Parathyroid adenoma (tissue), 2 donors: ENCODE data around the gene TRIM77.
"Not testable (repeated sequence)": the region's sequence is repeated elsewhere in the genome, so short reads cannot be mapped to it uniquely, and the experiment has no call there.

Source experiments
- H2AFZ ChIP-seq: fragments of 300-600 bp; sonication (generic); one replicate; pipeline ENCODE4 v1.7.0; 2017; ENCODE audit warnings: antibody characterized with exemption, mild to moderate bottlenecking
- H3K27ac ChIP-seq: fragments of 300-600 bp; sonication (generic); one replicate; pipeline ENCODE4 v1.7.0; 2017
- H3K27me3 ChIP-seq: fragments of 300-600 bp; sonication (generic); one replicate; pipeline ENCODE4 v1.7.0; 2017; ENCODE audit warnings: low read length; ENCODE audit not compliant: control insufficient read depth, insufficient read depth
- H3K36me3 ChIP-seq: fragments of 300-600 bp; sonication (generic); one replicate; pipeline ENCODE4 v1.7.0; 2017; ENCODE audit warnings: low read length; ENCODE audit not compliant: control insufficient read depth, insufficient read depth
- H3K4me1 ChIP-seq: fragments of 300-600 bp; sonication (generic); one replicate; pipeline ENCODE4 v1.7.0; 2017; ENCODE audit warnings: control low read depth
- H3K4me2 ChIP-seq: fragments of 300-600 bp; sonication (generic); one replicate; pipeline ENCODE4 v1.7.0; 2017; ENCODE audit warnings: low read length
- H3K4me3 ChIP-seq: fragments of 300-600 bp; sonication (generic); one replicate; pipeline ENCODE4 v1.7.0; 2017; ENCODE audit warnings: low read depth, low read length
- H3K79me2 ChIP-seq: fragments of 300-600 bp; sonication (generic); one replicate; pipeline ENCODE4 v1.7.0; 2017; ENCODE audit warnings: control low read depth
- H3K9ac ChIP-seq: fragments of 300-600 bp; sonication (generic); one replicate; pipeline ENCODE4 v1.7.0; 2017; ENCODE audit warnings: mild to moderate bottlenecking
- H3K9me3 ChIP-seq: fragments of 300-600 bp; sonication (generic); one replicate; pipeline ENCODE4 v1.7.0; 2017; ENCODE audit warnings: low read length; ENCODE audit not compliant: control insufficient read depth
- CTCF ChIP-seq: fragments of 300-600 bp; sonication (generic); IDR thresholded peaks from one replicate; pipeline ENCODE4 v1.7.0; 2017; ENCODE audit warnings: antibody characterized with exemption, mild to moderate bottlenecking
- donor health status: primary hyperparathyroidism.

The TRIM77 gene

GRCh38 chr11:89724866-89725498, 14.9 kb downstream of the TRIM77 start:
- H3K27me3 ChIP-seq, H3K9ac ChIP-seq, H3K4me1 ChIP-seq, H3K4me2 ChIP-seq, H3K4me3 ChIP-seq, H3K79me2 ChIP-seq, H3K9me3 ChIP-seq, H2AFZ ChIP-seq, H3K27ac ChIP-seq, H3K36me3 ChIP-seq: not testable (repeated sequence)

GRCh38 chr11:89730215-89730614, 20.1 kb downstream of the TRIM77 start:
- H3K4me1 ChIP-seq, H3K79me2 ChIP-seq, H3K9ac ChIP-seq, H3K27ac ChIP-seq, H3K36me3 ChIP-seq, H3K4me2 ChIP-seq, H3K4me3 ChIP-seq, H3K9me3 ChIP-seq, H3K27me3 ChIP-seq, H2AFZ ChIP-seq: not testable (repeated sequence)

- Histone ChIP-seq H3K79me2 (no peaks in the 10 kb centered on the region), H3K4me3 (no peak overlapping the region), H3K36me3 (no peaks in the 10 kb centered on the region), H3K4me2 (no peak overlapping the region), H2AFZ (no peak overlapping the region), H3K9me3 (no peaks in the 10 kb centered on the region), H3K4me1 (no peaks in the 10 kb centered on the region), H3K9ac (no peak overlapping the region), H3K27ac (no peak overlapping the region), H3K27me3 (no peaks in the 10 kb centered on the region)
- TF ChIP-seq CTCF = no peak
Observed at GRCh38 chr11:89736566-89736965, 26.5 kb downstream of the TRIM77 start.

- Histone ChIP-seq H2AFZ (no peak overlapping the region), H3K9me3 (no peaks in the 10 kb centered on the region), H3K9ac (no peak overlapping the region), H3K4me1 (no peaks in the 10 kb centered on the region), H3K27me3 (no peaks in the 10 kb centered on the region), H3K79me2 (no peaks in the 10 kb centered on the region), H3K4me3 (no peak overlapping the region), H3K4me2 (no peak overlapping the region), H3K27ac (no peak overlapping the region), H3K36me3 (no peaks in the 10 kb centered on the region)
- TF ChIP-seq CTCF = no peak
Observed at GRCh38 chr11:89737116-89737515, 27.0 kb downstream of the TRIM77 start.

- H3K79me2 ChIP-seq, H3K36me3 ChIP-seq, H3K4me1 ChIP-seq, H3K9ac ChIP-seq, H3K4me2 ChIP-seq, H3K27me3 ChIP-seq, H3K9me3 ChIP-seq, H3K4me3 ChIP-seq, H2AFZ ChIP-seq, H3K27ac ChIP-seq: not testable (repeated sequence)
Observed at GRCh38 chr11:89741406-89741805, 31.3 kb downstream of the TRIM77 start.

GRCh38 chr11:89744158-89744557, 34.1 kb downstream of the TRIM77 start:
- H3K4me3 ChIP-seq, H3K27ac ChIP-seq, H3K4me2 ChIP-seq, H2AFZ ChIP-seq, H3K9me3 ChIP-seq, H3K27me3 ChIP-seq, H3K9ac ChIP-seq, H3K4me1 ChIP-seq, H3K79me2 ChIP-seq, H3K36me3 ChIP-seq: not testable (repeated sequence)

- H3K4me3 ChIP-seq, H3K36me3 ChIP-seq, H3K9me3 ChIP-seq, H3K27ac ChIP-seq, H2AFZ ChIP-seq, H3K4me2 ChIP-seq, H3K9ac ChIP-seq, H3K27me3 ChIP-seq, H3K79me2 ChIP-seq, H3K4me1 ChIP-seq: not testable (repeated sequence)
Observed at GRCh38 chr11:89750822-89751221, 40.7 kb downstream of the TRIM77 start.
